Measurements from ENCODE around the gene RIC8A.
"Not testable (repeated sequence)": the region's sequence is repeated elsewhere in the genome, so short reads cannot be mapped to it uniquely, and the experiment has no call there.

- TF ChIP-seq, protein P1, sequence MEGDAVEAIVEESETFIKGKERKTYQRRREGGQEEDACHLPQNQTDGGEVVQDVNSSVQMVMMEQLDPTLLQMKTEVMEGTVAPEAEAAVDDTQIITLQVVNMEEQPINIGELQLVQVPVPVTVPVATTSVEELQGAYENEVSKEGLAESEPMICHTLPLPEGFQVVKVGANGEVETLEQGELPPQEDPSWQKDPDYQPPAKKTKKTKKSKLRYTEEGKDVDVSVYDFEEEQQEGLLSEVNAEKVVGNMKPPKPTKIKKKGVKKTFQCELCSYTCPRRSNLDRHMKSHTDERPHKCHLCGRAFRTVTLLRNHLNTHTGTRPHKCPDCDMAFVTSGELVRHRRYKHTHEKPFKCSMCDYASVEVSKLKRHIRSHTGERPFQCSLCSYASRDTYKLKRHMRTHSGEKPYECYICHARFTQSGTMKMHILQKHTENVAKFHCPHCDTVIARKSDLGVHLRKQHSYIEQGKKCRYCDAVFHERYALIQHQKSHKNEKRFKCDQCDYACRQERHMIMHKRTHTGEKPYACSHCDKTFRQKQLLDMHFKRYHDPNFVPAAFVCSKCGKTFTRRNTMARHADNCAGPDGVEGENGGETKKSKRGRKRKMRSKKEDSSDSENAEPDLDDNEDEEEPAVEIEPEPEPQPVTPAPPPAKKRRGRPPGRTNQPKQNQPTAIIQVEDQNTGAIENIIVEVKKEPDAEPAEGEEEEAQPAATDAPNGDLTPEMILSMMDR (IDR thresholded peaks at IDR 0.05): not testable (repeated sequence)
- TF ChIP-seq POLR2A (IDR thresholded peaks at IDR 0.05): not testable (repeated sequence)
These were observed 14.8 kb upstream of the RIC8A start, which contains the start of gene SCGB1C1 for GRCh38 chr11:192674-193128.
